Activated CD4-positive, alpha-beta T cell treated with anti-CD3 and anti-CD28 coated beads, Interleukin-2, Interleukin-6, amounts not matched to agents 100 ng/mL and 50 ng/mL, durations not matched to agents 16 hours and 8 hours (primary cell): ENCODE measurements around the gene BCAN.

Experiments used
- DNase-seq: peaks from one replicate; pipeline ENCODE4 v3.0.0-alpha.2; 2020

The BCAN gene

GRCh38 chr1:156681196-156681960 is 39.5 kb downstream of the BCAN start:
- DNase-seq, result no peak

GRCh38 chr1:156682166-156682890 is 40.4 kb downstream of the BCAN start:
- DNase-seq, result no peak

GRCh38 chr1:156684227-156684782 is 42.4 kb downstream of the BCAN start:
- peak; percentile 70 for DNase-seq

GRCh38 chr1:156689035-156689952 is 47.4 kb downstream of the BCAN start:
- DNase-seq, result peak; percentile 86

GRCh38 chr1:156689953-156690674 is 48.2 kb downstream of the BCAN start:
- DNase-seq, result no peak

GRCh38 chr1:156690675-156691036 is 48.7 kb downstream of the BCAN start:
- no peak for DNase-seq

GRCh38 chr1:156691191-156691590 is 49.3 kb downstream of the BCAN start:
- DNase-seq, result no peak

- no peak for DNase-seq
Observed at GRCh38 chr1:156691665-156692440, 49.9 kb downstream of the BCAN start.

GRCh38 chr1:156692441-156692924 is 50.6 kb downstream of the BCAN start:
- no peak for DNase-seq

- no peak for DNase-seq
Observed at GRCh38 chr1:156692925-156693847, 51.3 kb downstream of the BCAN start.

- DNase-seq, result no peak
Observed at GRCh38 chr1:156693848-156694689, 52.2 kb downstream of the BCAN start.

GRCh38 chr1:156694690-156694962 is 52.7 kb downstream of the BCAN start:
- no peak for DNase-seq

- no peak for DNase-seq
Observed at GRCh38 chr1:156696755-156697154, 54.8 kb downstream of the BCAN start.

GRCh38 chr1:156697481-156697880 is 55.6 kb downstream of the BCAN start:
- DNase-seq, result no peak

GRCh38 chr1:156698995-156699394 is 57.1 kb downstream of the BCAN start:
- no peak for DNase-seq

GRCh38 chr1:156700736-156701531 is 59.0 kb downstream of the BCAN start:
- no peak for DNase-seq

- no peak for DNase-seq
Observed at GRCh38 chr1:156703336-156703735, 61.4 kb downstream of the BCAN start.

- DNase-seq, result no peak
Observed at GRCh38 chr1:156703741-156704140, 61.8 kb downstream of the BCAN start.
